ENCODE measurements around the gene ACAP3. TPM values are rescaled to one million over a fixed set of nuclear protein-coding genes. Genes with fewer than 3 reads are reported as not detected.

The ACAP3 gene
- total RNA-seq, 1 experiment from 2014 or later: 30.7 TPM

- intact Hi-C loops (cut with micrococcal nuclease; ENCODE audit: unreplicated experiment): no loop called here
- BruUV-seq (replicated peaks): no TSS peak
- Histone ChIP-seq H3K4me1 (ENCODE audit: control insufficient read depth, insufficient read depth, low read length) (peaks cover 12% of the 10 kb centered on the region), H3K27me3 (ENCODE audit: control insufficient read depth, insufficient read depth, low read length) (no peaks in the 10 kb centered on the region), H3K4me3 (ENCODE audit: low read depth in 2 of 2, low read length in 2 of 2) (no peak overlapping the region), H3K36me3 (ENCODE audit: control insufficient read depth, insufficient read depth, low read length) (no peaks in the 10 kb centered on the region), H3K27ac (ENCODE audit: low read length) (no peak overlapping the region), H3K9me3 (ENCODE audit: control insufficient read depth, insufficient read depth, low read depth, low read length) (no peaks in the 10 kb centered on the region)
- POLR2A ChIA-PET: no interaction called here
- in situ Hi-C loops (cut with HindIII; ENCODE audit: low pct_unique_long_range_greater_than_20kb, low sequenced_read_pairs): no loop called here
- CTCF ChIA-PET: interaction anchor here (1.0 kb wide), 1 partner anchor 21 kb away, joined by 3 read pairs; no protein-coding TSS in a partner anchor
- DNase-seq (ENCODE audit: low read depth, low spot score) (no peak), ATAC-seq (0 out of 2 replicates have a peak, but pooled peaks have one; percentile 40)
- TF ChIP-seq POLR2AphosphoS5 (IDR thresholded peaks at IDR 0.05; ENCODE audit: low read depth, low read length) (no peak), CTCF (IDR thresholded peaks at IDR 0.05) (peak; percentile 85)
These were observed 17.4 kb downstream of the ACAP3 start for GRCh38 chr1:1290238-1290731.

- ATAC-seq (no peak), DNase-seq (ENCODE audit: low read depth, low spot score) (no peak)
- TF ChIP-seq REST (IDR thresholded peaks at IDR 0.05; ENCODE audit: insufficient read depth in 1 of 2, low read depth in 2 of 2, low read length in 1 of 2) (no peak), CTCF (IDR thresholded peaks at IDR 0.05) (no peak), TCF7L2 (IDR thresholded peaks at IDR 0.05; ENCODE audit: low read depth, low read length) (no peak), POLR2AphosphoS5 (IDR thresholded peaks at IDR 0.05; ENCODE audit: low read depth, low read length) (no peak), SIN3A (IDR thresholded peaks at IDR 0.05; ENCODE audit: borderline replicate concordance, insufficient read depth, low read depth, low read length) (no peak)
- H3K27me3 ChIP-seq (ENCODE audit: control insufficient read depth, insufficient read depth, low read length): no peaks in the 10 kb centered on the region
- H3K4me3 ChIP-seq (ENCODE audit: low read depth in 2 of 2, low read length in 2 of 2): no peak overlapping the region
- BruUV-seq (replicated peaks): no TSS peak
- ChIA-PET CTCF (no interaction called here), POLR2A (interaction anchor here (0.5 kb wide), 1 partner anchor 100 kb away, joined by 8 read pairs; no protein-coding TSS in a partner anchor)
- H3K9me3 ChIP-seq (ENCODE audit: control insufficient read depth, insufficient read depth, low read depth, low read length): no peaks in the 10 kb centered on the region
- H3K36me3 ChIP-seq (ENCODE audit: control insufficient read depth, insufficient read depth, low read length): no peaks in the 10 kb centered on the region
- H3K4me1 ChIP-seq (ENCODE audit: control insufficient read depth, insufficient read depth, low read length): peaks cover 16% of the 10 kb centered on the region
- intact Hi-C loops (cut with micrococcal nuclease; ENCODE audit: unreplicated experiment) (no loop called here), in situ Hi-C loops (cut with HindIII; ENCODE audit: low pct_unique_long_range_greater_than_20kb, low sequenced_read_pairs) (no loop called here)
- H3K27ac ChIP-seq (ENCODE audit: low read length): no peak overlapping the region
These were observed 20.2 kb downstream of the ACAP3 start for GRCh38 chr1:1287288-1288110.

All from Panc1 (cell line).